Measurements from ENCODE around the gene SDK2. TPM values are rescaled to one million over a fixed set of nuclear protein-coding genes. Genes with fewer than 3 reads are reported as not detected.
A peak's percentile ranks its signal among the peaks of the same experiment; 100 is the strongest.

Gene SDK2
- total and polyA plus RNA-seq, 7 experiments from 2014 or later, result 0.64 to 14.1 (median 8.2) TPM

DNA sequence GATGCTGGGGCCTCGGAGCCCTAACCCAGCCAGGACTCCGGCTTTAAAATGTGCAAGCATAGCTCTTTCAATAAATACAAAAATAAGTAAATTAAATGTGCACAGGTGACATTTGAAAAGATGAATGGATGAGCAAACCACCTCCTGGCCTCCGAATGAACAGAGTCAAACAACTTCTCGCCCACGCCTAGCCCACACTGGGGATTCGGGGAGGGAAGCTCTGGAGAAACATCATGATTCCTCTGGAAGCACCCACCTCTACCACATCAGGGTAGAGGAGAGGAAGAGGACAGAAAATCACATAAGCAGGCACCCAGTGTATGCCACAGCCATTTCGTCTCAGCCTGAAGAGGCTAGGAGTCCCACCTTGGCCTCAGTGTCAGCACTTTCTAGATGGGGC, 105.8 kb downstream of the SDK2 start:
- Mint-ChIP-seq H3K36me3 (no peaks in the 10 kb centered on the region), H3K4me3 (no peak overlapping the region), H3K9me3 (no peaks in the 10 kb centered on the region), H3K4me1 (peaks cover 0 to 24% (median 9%) of the 10 kb centered on the region in 7 donors), H3K27ac (peak overlapping the region in 1 of 9 donors; percentile 76), H3K27me3 (no peaks in the 10 kb centered on the region)
- H3K4me1 ChIP-seq (ENCODE audit: control insufficient read depth in 2 of 2, insufficient read depth in 2 of 2, low read length in 2 of 2), result no peaks in the 10 kb centered on the region
- no peak overlapping the region for H3K27ac ChIP-seq (ENCODE audit: low read depth, low read length)
- CTCF ChIA-PET, result no interaction called here
- no peaks in the 10 kb centered on the region for H3K36me3 ChIP-seq (ENCODE audit: control insufficient read depth in 2 of 3, insufficient read depth in 3 of 3, low read length in 3 of 3)
- no peaks in the 10 kb centered on the region for H3K27me3 ChIP-seq (ENCODE audit: control insufficient read depth in 2 of 2, insufficient read depth in 2 of 2, low read length in 2 of 2)
- H3K9me3 ChIP-seq (ENCODE audit: control insufficient read depth in 2 of 3, low read length in 3 of 3), result no peaks in the 10 kb centered on the region
- DNase-seq (no peak), ATAC-seq (no peak)
- intact Hi-C loops (cut with micrococcal nuclease), result no loop called here
- no peak overlapping the region for H3K4me3 ChIP-seq (ENCODE audit: low read length)
- POLR2A ChIA-PET, result no interaction called here

DNA sequence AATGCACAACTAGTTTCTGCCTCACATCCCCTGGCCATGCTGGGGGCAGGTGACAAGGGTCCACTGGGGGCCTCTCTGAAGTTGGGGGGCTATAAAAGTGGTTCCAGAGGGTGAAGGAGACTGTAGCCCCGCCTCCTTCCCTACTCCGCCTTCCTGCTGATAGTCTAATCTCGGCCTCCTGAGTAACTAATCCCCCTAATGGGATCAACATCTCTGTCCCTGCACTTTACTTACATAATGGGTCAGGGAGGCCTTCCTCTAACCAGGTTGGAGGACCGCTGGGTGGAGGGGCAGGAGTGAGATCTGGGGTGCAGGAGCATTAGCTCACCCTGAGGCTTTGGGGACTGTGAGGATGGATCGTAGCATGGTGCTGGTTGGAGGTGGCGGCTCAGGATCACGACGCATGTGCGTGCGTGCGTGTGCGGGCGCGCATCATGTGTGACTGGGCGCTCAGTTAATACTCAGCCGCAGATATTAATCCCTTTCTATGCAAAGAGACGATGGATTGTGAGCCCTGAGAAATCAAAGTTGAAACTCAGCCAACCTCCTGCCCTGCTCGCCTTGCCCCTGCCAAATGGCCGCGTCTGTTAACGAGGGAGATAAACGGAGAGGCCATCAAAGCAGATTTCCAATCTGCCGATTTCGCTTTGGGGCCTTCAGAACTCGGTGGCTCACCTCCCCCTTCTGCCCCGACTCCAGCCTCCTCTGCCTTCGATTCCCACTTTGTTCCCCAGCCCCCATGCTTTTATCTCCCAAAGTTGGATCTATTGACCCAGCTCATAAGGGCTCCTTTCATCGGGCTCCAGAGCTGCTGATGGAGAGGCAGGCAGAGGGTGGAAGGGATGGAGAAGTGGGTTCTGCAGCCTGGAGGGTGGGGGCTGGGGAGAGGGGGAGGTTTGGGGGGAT, 107.3 kb downstream of the SDK2 start:
- Mint-ChIP-seq H3K27ac (peak overlapping the region in 1 of 9 donors; percentile 58), H3K36me3 (no peaks in the 10 kb centered on the region), H3K4me3 (no peak overlapping the region), H3K4me1 (peaks cover 0 to 24% (median 9%) of the 10 kb centered on the region in 7 donors), H3K27me3 (no peaks in the 10 kb centered on the region), H3K9me3 (no peaks in the 10 kb centered on the region)
- H3K27ac ChIP-seq (ENCODE audit: low read depth, low read length), result no peak overlapping the region
- ChIA-PET CTCF (interaction anchor here (0.6 kb wide), 1 partner anchor 27 kb away, joined by 4 read pairs; no protein-coding TSS in a partner anchor), POLR2A (no interaction called here)
- intact Hi-C loops (cut with micrococcal nuclease), result no loop called here
- no peaks in the 10 kb centered on the region for H3K27me3 ChIP-seq (ENCODE audit: control insufficient read depth in 2 of 2, insufficient read depth in 2 of 2, low read length in 2 of 2)
- DNase-seq (no peak), ATAC-seq (no peak)
- H3K4me1 ChIP-seq (ENCODE audit: control insufficient read depth in 2 of 2, insufficient read depth in 2 of 2, low read length in 2 of 2), result no peaks in the 10 kb centered on the region
- H3K36me3 ChIP-seq (ENCODE audit: control insufficient read depth in 2 of 3, insufficient read depth in 3 of 3, low read length in 3 of 3), result no peaks in the 10 kb centered on the region
- H3K4me3 ChIP-seq (ENCODE audit: low read length), result no peak overlapping the region
- no peaks in the 10 kb centered on the region for H3K9me3 ChIP-seq (ENCODE audit: control insufficient read depth in 2 of 3, low read length in 3 of 3)

DNA sequence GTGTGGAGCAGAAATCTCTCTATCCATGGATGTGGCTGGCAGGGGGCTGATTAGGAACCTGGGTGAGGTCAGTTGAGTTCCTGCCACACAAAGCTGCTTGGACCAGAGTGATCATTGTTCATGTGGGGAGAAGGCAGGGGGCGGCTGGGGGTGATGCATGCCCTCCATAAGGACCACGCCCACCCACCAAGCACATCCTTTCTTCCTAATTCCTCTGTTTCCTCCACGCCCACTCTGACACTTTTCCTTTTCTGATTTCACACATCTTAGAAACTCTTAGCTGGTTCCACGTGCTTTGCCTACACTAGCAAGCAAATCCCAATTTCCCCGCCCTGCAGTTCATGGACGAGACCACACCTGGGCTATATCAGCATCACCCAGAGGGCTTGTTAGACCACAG, 108.5 kb downstream of the SDK2 start:
- DNase-seq (no peak), ATAC-seq (no peak)
- no peak overlapping the region for H3K4me3 Mint-ChIP-seq
- Histone ChIP-seq H3K9me3 (ENCODE audit: control insufficient read depth in 2 of 3, low read length in 3 of 3) (no peaks in the 10 kb centered on the region), H3K27ac (ENCODE audit: low read depth, low read length) (no peak overlapping the region), H3K4me3 (ENCODE audit: low read length) (no peak overlapping the region), H3K36me3 (ENCODE audit: control insufficient read depth in 2 of 3, insufficient read depth in 3 of 3, low read length in 3 of 3) (no peaks in the 10 kb centered on the region), H3K27me3 (ENCODE audit: control insufficient read depth in 2 of 2, insufficient read depth in 2 of 2, low read length in 2 of 2) (no peaks in the 10 kb centered on the region), H3K4me1 (ENCODE audit: control insufficient read depth in 2 of 2, insufficient read depth in 2 of 2, low read length in 2 of 2) (no peaks in the 10 kb centered on the region)
- ChIA-PET CTCF (interaction anchor here (0.6 kb wide), 1 partner anchor 954 kb away, joined by 5 read pairs; no protein-coding TSS in a partner anchor), POLR2A (no interaction called here)
- intact Hi-C loops (cut with micrococcal nuclease), result no loop called here
- H3K4me1 Mint-ChIP-seq, result peaks cover 0 to 29% (median 9%) of the 10 kb centered on the region in 7 donors
- peaks cover 0 to 3% (median 0%) of the 10 kb centered on the region in 11 donors for H3K9me3 Mint-ChIP-seq
- H3K27me3 Mint-ChIP-seq, result peaks cover 0 to 2% (median 0%) of the 10 kb centered on the region in 5 donors
- H3K27ac Mint-ChIP-seq, result peak overlapping the region in 2 of 9 donors; percentile 21 to 51
- H3K36me3 Mint-ChIP-seq, result no peaks in the 10 kb centered on the region

DNA sequence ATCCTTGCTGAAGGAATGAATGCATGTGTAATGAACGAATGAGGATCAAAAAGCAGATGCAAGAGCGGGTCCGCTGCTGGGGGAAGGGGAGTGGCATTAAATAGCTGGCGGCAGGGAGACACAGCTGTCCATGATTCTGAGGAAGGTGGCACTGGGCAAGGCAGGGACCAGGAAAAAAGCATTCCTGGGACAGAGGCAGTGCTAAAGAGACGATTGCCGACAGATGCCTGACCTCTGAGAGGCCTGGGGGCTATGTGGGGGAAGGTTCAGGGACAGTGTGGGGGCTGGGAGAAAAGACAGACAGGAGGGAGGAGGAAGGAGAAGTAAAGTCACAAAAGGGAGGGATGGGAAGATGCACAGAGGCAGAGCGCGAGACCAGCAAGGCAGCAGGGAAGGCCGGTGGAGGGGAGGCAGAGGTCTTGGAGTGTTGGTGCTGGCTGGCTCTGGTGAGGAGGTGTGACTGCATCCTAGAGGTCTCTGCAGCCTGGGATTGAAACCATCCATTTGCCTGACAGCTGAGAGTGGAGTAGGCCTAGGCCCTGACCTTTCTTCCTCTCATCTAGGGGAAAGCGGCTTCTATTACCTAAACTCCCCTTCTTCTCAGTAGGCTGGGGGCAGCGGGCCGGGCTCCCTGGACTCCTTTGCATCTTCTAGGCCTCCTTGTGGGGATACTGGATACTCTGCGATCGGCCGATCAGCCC, 109.9 kb downstream of the SDK2 start:
- H3K27ac ChIP-seq (ENCODE audit: low read depth, low read length), result no peak overlapping the region
- H3K9me3 ChIP-seq (ENCODE audit: control insufficient read depth in 2 of 3, low read length in 3 of 3), result no peaks in the 10 kb centered on the region
- no peaks in the 10 kb centered on the region for H3K36me3 ChIP-seq (ENCODE audit: control insufficient read depth in 2 of 3, insufficient read depth in 3 of 3, low read length in 3 of 3)
- Mint-ChIP-seq H3K36me3 (no peaks in the 10 kb centered on the region), H3K27ac (no peak overlapping the region), H3K4me1 (peaks cover 0 to 29% (median 9%) of the 10 kb centered on the region in 7 donors), H3K9me3 (peaks cover 0 to 3% (median 0%) of the 10 kb centered on the region in 11 donors), H3K4me3 (no peak overlapping the region), H3K27me3 (peaks cover 0 to 6% (median 0%) of the 10 kb centered on the region in 5 donors)
- no peaks in the 10 kb centered on the region for H3K27me3 ChIP-seq (ENCODE audit: control insufficient read depth in 2 of 2, insufficient read depth in 2 of 2, low read length in 2 of 2)
- DNase-seq (no peak), ATAC-seq (no peak)
- intact Hi-C loops (cut with micrococcal nuclease), result no loop called here
- POLR2A ChIA-PET, result no interaction called here
- CTCF ChIA-PET, result no interaction called here
- no peaks in the 10 kb centered on the region for H3K4me1 ChIP-seq (ENCODE audit: control insufficient read depth in 2 of 2, insufficient read depth in 2 of 2, low read length in 2 of 2)
- H3K4me3 ChIP-seq (ENCODE audit: low read length), result no peak overlapping the region

DNA sequence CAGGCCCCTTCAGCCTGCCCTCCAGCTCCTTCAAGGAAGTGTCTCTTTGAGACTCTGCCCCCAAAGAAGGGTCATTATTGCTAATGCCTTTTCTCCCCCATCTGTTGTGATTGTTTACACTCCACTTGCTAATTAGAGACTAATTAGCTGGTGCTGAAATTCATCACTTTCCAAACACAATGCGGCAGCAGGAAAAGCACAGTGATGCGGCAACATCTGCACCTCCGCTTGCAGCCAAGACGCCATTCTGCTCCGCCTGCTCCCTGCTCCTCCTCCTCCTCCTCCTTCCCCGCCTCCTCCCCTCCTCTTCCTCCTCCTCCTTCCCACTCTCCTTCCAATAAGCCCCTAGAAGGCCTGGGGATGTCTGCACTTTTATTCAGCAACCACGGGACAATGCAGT, 110.5 kb downstream of the SDK2 start:
- CTCF ChIA-PET, result no interaction called here
- Histone ChIP-seq H3K36me3 (ENCODE audit: control insufficient read depth in 2 of 3, insufficient read depth in 3 of 3, low read length in 3 of 3) (no peaks in the 10 kb centered on the region), H3K27me3 (ENCODE audit: control insufficient read depth in 2 of 2, insufficient read depth in 2 of 2, low read length in 2 of 2) (no peaks in the 10 kb centered on the region), H3K4me1 (ENCODE audit: control insufficient read depth in 2 of 2, insufficient read depth in 2 of 2, low read length in 2 of 2) (no peaks in the 10 kb centered on the region), H3K9me3 (ENCODE audit: control insufficient read depth in 2 of 3, low read length in 3 of 3) (no peaks in the 10 kb centered on the region), H3K4me3 (ENCODE audit: low read length) (no peak overlapping the region), H3K27ac (ENCODE audit: low read depth, low read length) (no peak overlapping the region)
- ATAC-seq (no peak), DNase-seq (no peak)
- Mint-ChIP-seq H3K27ac (no peak overlapping the region), H3K36me3 (no peaks in the 10 kb centered on the region), H3K9me3 (peaks cover 0 to 3% (median 0%) of the 10 kb centered on the region in 11 donors), H3K4me3 (no peak overlapping the region), H3K27me3 (peaks cover 0 to 6% (median 0%) of the 10 kb centered on the region in 5 donors), H3K4me1 (peaks cover 0 to 29% (median 8%) of the 10 kb centered on the region in 7 donors)
- intact Hi-C loops (cut with micrococcal nuclease), result no loop called here
- POLR2A ChIA-PET, result no interaction called here

DNA sequence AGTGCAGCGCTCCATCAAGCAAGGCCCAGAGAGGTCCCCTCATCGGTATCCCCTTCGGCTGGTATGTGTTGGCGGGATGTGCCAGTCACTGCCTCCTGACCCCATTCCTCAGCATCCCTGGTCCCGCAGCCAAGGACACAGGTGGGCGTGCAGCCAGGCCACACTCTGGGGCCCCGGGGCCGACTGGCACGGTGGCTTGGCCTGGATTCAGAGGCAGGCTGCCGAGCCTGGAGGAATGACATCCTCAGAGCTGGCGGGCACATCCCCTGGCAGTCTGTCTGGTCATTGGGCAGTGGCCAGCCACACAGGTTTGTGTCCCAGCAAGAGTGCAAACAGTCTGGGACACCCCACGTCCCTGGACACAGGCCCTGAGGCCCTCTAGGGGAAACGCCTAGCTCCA, 111.1 kb downstream of the SDK2 start:
- intact Hi-C loops (cut with micrococcal nuclease), result no loop called here
- Mint-ChIP-seq H3K27me3 (peaks cover 0 to 6% (median 0%) of the 10 kb centered on the region in 5 donors), H3K36me3 (peaks cover 0 to 5% (median 0%) of the 10 kb centered on the region in 5 donors), H3K9me3 (peaks cover 0 to 3% (median 0%) of the 10 kb centered on the region in 11 donors), H3K4me3 (no peak overlapping the region), H3K4me1 (peaks cover 0 to 29% (median 8%) of the 10 kb centered on the region in 7 donors), H3K27ac (no peak overlapping the region)
- POLR2A ChIA-PET, result no interaction called here
- H3K27ac ChIP-seq (ENCODE audit: low read depth, low read length), result no peak overlapping the region
- CTCF ChIA-PET, result no interaction called here
- no peaks in the 10 kb centered on the region for H3K4me1 ChIP-seq (ENCODE audit: control insufficient read depth in 2 of 2, insufficient read depth in 2 of 2, low read length in 2 of 2)
- H3K36me3 ChIP-seq (ENCODE audit: control insufficient read depth in 2 of 3, insufficient read depth in 3 of 3, low read length in 3 of 3), result no peaks in the 10 kb centered on the region
- no peaks in the 10 kb centered on the region for H3K9me3 ChIP-seq (ENCODE audit: control insufficient read depth in 2 of 3, low read length in 3 of 3)
- H3K27me3 ChIP-seq (ENCODE audit: control insufficient read depth in 2 of 2, insufficient read depth in 2 of 2, low read length in 2 of 2), result no peaks in the 10 kb centered on the region
- no peak for ATAC-seq
- DNase-seq, result no peak
- H3K4me3 ChIP-seq (ENCODE audit: low read length), result no peak overlapping the region

Data from naive thymus-derived CD4-positive, alpha-beta T cell (primary cell).